Measurements from ENCODE around the gene EYA2. TPM values are rescaled to one million over a fixed set of nuclear protein-coding genes. Genes with fewer than 3 reads are reported as not detected.

The EYA2 gene
- total RNA-seq, 1 donor from 2014 or later = 94.1 TPM

DNA sequence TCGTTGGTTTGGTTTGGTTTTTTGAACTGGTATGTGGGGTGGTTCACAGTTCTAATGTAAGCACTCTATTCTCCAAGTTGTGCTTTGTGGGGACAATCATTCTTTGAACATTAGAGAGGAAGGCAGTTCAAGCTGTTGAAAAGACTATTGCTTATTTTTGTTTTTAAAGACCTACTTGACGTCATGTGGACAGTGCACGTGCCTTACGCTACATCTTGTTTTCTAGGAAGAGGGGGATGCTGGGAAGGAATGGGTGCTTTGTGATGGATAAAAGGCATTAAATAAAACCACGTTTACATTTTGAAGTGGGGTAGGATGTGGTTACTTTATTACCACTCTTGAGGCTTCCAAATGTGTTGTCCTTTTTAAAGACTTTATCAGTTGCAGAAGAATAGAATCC is 293.9 kb downstream of the EYA2 start:
- H3K9me3 Mint-ChIP-seq (ENCODE audit: unreplicated experiment) = peaks cover 4% of the 10 kb centered on the region
- TF ChIP-seq, protein P1, sequence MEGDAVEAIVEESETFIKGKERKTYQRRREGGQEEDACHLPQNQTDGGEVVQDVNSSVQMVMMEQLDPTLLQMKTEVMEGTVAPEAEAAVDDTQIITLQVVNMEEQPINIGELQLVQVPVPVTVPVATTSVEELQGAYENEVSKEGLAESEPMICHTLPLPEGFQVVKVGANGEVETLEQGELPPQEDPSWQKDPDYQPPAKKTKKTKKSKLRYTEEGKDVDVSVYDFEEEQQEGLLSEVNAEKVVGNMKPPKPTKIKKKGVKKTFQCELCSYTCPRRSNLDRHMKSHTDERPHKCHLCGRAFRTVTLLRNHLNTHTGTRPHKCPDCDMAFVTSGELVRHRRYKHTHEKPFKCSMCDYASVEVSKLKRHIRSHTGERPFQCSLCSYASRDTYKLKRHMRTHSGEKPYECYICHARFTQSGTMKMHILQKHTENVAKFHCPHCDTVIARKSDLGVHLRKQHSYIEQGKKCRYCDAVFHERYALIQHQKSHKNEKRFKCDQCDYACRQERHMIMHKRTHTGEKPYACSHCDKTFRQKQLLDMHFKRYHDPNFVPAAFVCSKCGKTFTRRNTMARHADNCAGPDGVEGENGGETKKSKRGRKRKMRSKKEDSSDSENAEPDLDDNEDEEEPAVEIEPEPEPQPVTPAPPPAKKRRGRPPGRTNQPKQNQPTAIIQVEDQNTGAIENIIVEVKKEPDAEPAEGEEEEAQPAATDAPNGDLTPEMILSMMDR (IDR thresholded peaks at IDR 0.05; ENCODE audit: partially characterized antibody, unreplicated experiment) = no peak
- DNase-seq = no peak
- no peak overlapping the region for H3K27ac Mint-ChIP-seq (ENCODE audit: unreplicated experiment)
- H3K4me1 Mint-ChIP-seq (ENCODE audit: low read depth, unreplicated experiment) = no peaks in the 10 kb centered on the region
- H3K27me3 Mint-ChIP-seq (ENCODE audit: unreplicated experiment) = no peaks in the 10 kb centered on the region
- H3K36me3 Mint-ChIP-seq (ENCODE audit: unreplicated experiment) = peaks cover 10% of the 10 kb centered on the region
- no peak overlapping the region for H3K4me3 Mint-ChIP-seq (ENCODE audit: unreplicated experiment)

DNA sequence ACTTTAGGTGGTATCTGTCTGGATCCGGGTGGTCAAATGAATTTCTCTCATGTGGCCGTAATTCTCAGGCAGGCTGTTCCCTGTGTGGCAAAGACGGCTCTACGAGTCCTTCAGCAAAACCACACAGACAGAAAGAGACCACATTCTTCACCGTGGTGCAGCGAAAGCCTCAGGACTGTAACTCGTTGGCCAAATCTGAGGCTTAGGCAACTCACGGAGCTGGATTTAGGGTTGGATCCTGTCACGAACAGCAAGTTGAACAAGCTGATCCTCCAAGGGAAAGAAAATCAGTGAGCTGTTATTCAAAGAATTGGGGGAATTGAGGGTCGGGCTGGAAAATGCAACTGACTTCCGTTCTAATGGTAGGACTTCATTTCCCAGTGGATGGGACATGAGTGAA is 294.4 kb downstream of the EYA2 start:
- Mint-ChIP-seq H3K27me3 (ENCODE audit: unreplicated experiment) (no peaks in the 10 kb centered on the region), H3K4me1 (ENCODE audit: low read depth, unreplicated experiment) (no peaks in the 10 kb centered on the region), H3K4me3 (ENCODE audit: unreplicated experiment) (no peak overlapping the region), H3K9me3 (ENCODE audit: unreplicated experiment) (peaks cover 4% of the 10 kb centered on the region), H3K27ac (ENCODE audit: unreplicated experiment) (no peak overlapping the region), H3K36me3 (ENCODE audit: unreplicated experiment) (peaks cover 10% of the 10 kb centered on the region)
- TF ChIP-seq, protein P1 (IDR thresholded peaks at IDR 0.05; ENCODE audit: partially characterized antibody, unreplicated experiment) = no peak
- no peak for DNase-seq

DNA sequence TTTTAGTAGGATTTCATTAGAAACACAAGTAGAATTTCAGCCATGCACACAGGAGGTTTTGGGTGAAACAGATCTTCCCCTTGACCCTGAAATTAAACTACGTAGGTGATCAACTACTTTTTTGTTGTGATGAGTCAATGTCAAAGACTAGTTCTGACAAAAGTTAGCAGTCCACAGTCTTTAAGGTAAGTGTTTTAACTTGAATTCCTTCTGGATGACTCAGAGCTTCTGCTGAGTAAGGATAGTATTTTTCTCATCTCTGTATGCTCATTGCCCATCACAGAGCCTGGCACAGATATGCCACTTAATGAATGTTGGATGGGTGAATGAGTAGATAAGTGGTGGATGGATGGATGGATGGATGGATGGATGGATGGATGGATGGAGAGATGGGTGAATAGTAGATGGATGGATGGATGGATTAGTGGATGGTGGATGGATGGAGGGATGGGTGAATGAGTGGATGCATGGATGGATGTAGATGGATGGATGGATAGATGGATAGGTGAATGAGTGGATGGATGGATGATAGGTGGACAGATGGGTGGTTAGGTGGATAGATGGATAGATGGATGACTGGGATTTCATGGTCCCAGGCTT is 296.5 kb downstream of the EYA2 start:
- Mint-ChIP-seq H3K27me3 (ENCODE audit: unreplicated experiment) (no peaks in the 10 kb centered on the region), H3K9me3 (ENCODE audit: unreplicated experiment) (peaks cover 5% of the 10 kb centered on the region), H3K4me3 (ENCODE audit: unreplicated experiment) (no peak overlapping the region), H3K36me3 (ENCODE audit: unreplicated experiment) (peaks cover 10% of the 10 kb centered on the region), H3K4me1 (ENCODE audit: low read depth, unreplicated experiment) (no peaks in the 10 kb centered on the region), H3K27ac (ENCODE audit: unreplicated experiment) (no peak overlapping the region)
- DNase-seq = no peak
- TF ChIP-seq, protein P1 (IDR thresholded peaks at IDR 0.05; ENCODE audit: partially characterized antibody, unreplicated experiment) = no peak

DNA sequence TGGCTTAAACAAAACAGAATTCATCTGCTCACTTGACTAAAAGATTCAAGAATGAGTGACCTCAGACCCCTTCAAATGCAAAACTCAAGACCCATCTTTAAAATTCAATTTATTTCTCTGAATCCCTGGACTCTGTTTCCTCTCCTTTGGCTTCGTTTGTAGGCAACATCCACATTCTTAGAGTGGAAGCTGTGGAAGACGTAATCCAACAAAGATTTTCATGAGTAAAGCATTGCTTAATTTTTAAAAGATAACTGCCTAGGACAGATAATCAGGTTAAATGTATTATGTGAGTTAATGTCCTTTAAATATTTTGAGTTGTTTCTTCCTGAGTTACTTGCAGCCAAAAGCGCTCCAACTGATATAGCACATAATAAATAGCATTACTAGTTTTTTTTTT is 297.3 kb downstream of the EYA2 start:
- H3K4me1 Mint-ChIP-seq (ENCODE audit: low read depth, unreplicated experiment) = no peaks in the 10 kb centered on the region
- peaks cover 10% of the 10 kb centered on the region for H3K36me3 Mint-ChIP-seq (ENCODE audit: unreplicated experiment)
- H3K9me3 Mint-ChIP-seq (ENCODE audit: unreplicated experiment) = peaks cover 9% of the 10 kb centered on the region
- no peaks in the 10 kb centered on the region for H3K27me3 Mint-ChIP-seq (ENCODE audit: unreplicated experiment)
- no peak for DNase-seq
- TF ChIP-seq, protein P1 (IDR thresholded peaks at IDR 0.05; ENCODE audit: partially characterized antibody, unreplicated experiment) = no peak
- H3K27ac Mint-ChIP-seq (ENCODE audit: unreplicated experiment) = peak overlapping the region; percentile 44
- H3K4me3 Mint-ChIP-seq (ENCODE audit: unreplicated experiment) = no peak overlapping the region

DNA sequence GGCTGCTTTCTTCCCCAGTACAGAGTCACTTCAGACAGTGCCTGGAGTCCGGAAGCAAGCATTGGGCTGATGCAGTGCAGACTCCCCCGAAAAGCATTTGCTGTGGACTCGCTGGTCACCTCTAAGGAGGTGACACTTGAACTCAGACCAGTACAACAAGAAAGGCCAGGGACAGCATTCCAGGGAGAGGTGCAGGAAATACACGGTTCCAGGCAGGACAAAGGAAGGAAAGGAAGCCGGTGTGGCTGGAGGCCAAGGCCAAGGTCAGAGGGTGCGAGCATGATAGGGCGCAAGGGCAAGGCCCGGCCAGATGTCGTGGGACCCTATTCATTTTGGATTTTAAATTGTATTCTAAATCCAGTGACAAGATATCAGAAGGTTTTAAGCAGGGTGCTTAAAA is 300.9 kb downstream of the EYA2 start:
- H3K36me3 Mint-ChIP-seq (ENCODE audit: unreplicated experiment) = no peaks in the 10 kb centered on the region
- H3K27me3 Mint-ChIP-seq (ENCODE audit: unreplicated experiment) = peaks cover 3% of the 10 kb centered on the region

More for the DNA sequence above, 300.9 kb downstream of the EYA2 start:
- Mint-ChIP-seq H3K9me3 (ENCODE audit: unreplicated experiment) (peaks cover 5% of the 10 kb centered on the region), H3K27ac (ENCODE audit: unreplicated experiment) (no peak overlapping the region), H3K4me1 (ENCODE audit: low read depth, unreplicated experiment) (no peaks in the 10 kb centered on the region), H3K4me3 (ENCODE audit: unreplicated experiment) (no peak overlapping the region)
- DNase-seq = no peak
- TF ChIP-seq, protein P1 (IDR thresholded peaks at IDR 0.05; ENCODE audit: partially characterized antibody, unreplicated experiment) = no peak

Data from glutamatergic neuron (in vitro differentiated cells).